GM10847 (cell line): Measurements from ENCODE around the gene BLTP3B.

Source experiments
- POLR2A ChIP-seq: IDR thresholded peaks from 2 replicates; pipeline ENCODE4 v1.6.1; 2011; ENCODE audit not compliant: insufficient read length; ENCODE audit errors: extremely low read depth

The BLTP3B gene

GRCh38 chr12:100165356-100165755 lies 22.7 kb upstream of the BLTP3B start:
- no peak for TF ChIP-seq POLR2A

GRCh38 chr12:100164153-100164704 lies 21.6 kb upstream of the BLTP3B start:
- TF ChIP-seq POLR2A: no peak

GRCh38 chr12:100163416-100164152 lies 20.9 kb upstream of the BLTP3B start:
- no peak for TF ChIP-seq POLR2A

GRCh38 chr12:100159391-100160104 lies 16.9 kb upstream of the BLTP3B start:
- no peak for TF ChIP-seq POLR2A

GRCh38 chr12:100158535-100158934 lies 15.9 kb upstream of the BLTP3B start:
- TF ChIP-seq POLR2A: no peak

- TF ChIP-seq POLR2A: no peak
Observed at GRCh38 chr12:100157427-100157821, 14.8 kb upstream of the BLTP3B start.

GRCh38 chr12:100156731-100157426 lies 14.2 kb upstream of the BLTP3B start:
- no peak for TF ChIP-seq POLR2A

- TF ChIP-seq POLR2A: no peak
Observed at GRCh38 chr12:100154474-100155247, 12.0 kb upstream of the BLTP3B start.

GRCh38 chr12:100153131-100153530 lies 10.5 kb upstream of the BLTP3B start:
- TF ChIP-seq POLR2A: no peak

GRCh38 chr12:100151769-100152168 lies 9.1 kb upstream of the BLTP3B start:
- TF ChIP-seq POLR2A: no peak

GRCh38 chr12:100146252-100146651 lies 3.6 kb upstream of the BLTP3B start:
- TF ChIP-seq POLR2A: no peak

GRCh38 chr12:100145643-100146042 lies 3.0 kb upstream of the BLTP3B start:
- TF ChIP-seq POLR2A: no peak

GRCh38 chr12:100141998-100142850 lies 450 bp downstream of the BLTP3B start:
- TF ChIP-seq POLR2A: peak; percentile 98

- TF ChIP-seq POLR2A: no peak
Observed at GRCh38 chr12:100141666-100141997, 1.0 kb downstream of the BLTP3B start.
